K562 (cell line): ENCODE measurements around the gene NCBP2. TPM values are rescaled to one million over a fixed set of nuclear protein-coding genes. Genes with fewer than 3 reads are reported as not detected.

Source experiments
- CBX8 ChIP-seq: fragments of 200-600 bp; sonication (generic); IDR thresholded peaks from 2 replicates; pipeline ENCODE4 v1.6.1; 2012; ENCODE audit warnings: borderline replicate concordance, mixed run types, low read depth, mild to moderate bottlenecking, moderate library complexity, mixed read lengths, low read length, control low read depth, inconsistent platforms; ENCODE audit not compliant: poor library complexity, severe bottlenecking; ENCODE audit errors: extremely low read depth
- CGGBP1 ChIP-seq: fragments of 250-450 bp; sonication (Bioruptor Pico); IDR thresholded peaks from 2 replicates; pipeline ENCODE4 v1.9.0; 2021; ENCODE audit warnings: mild to moderate bottlenecking
- CSDE1 ChIP-seq, 2 experiments: fragments of 450-650 bp; IDR thresholded peaks; 2 replicates each; pipeline ENCODE4 v1.6.1; 2016; ENCODE audit warnings: mild to moderate bottlenecking in 1 of 2
- GATAD2B ChIP-seq: fragments of 450-650 bp; IDR thresholded peaks from 2 replicates; pipeline ENCODE4 v1.6.1; 2017; ENCODE audit warnings: mild to moderate bottlenecking, borderline replicate concordance
- HOXB6 ChIP-seq: fragments of 250-450 bp; sonication (Bioruptor Pico); IDR thresholded peaks from 2 replicates; pipeline ENCODE4 v1.5.1; 2022; ENCODE audit warnings: mild to moderate bottlenecking, borderline replicate concordance
- MCM5 ChIP-seq: fragments of 450-650 bp; IDR thresholded peaks from 2 replicates; pipeline ENCODE4 v1.6.1; 2016; ENCODE audit warnings: low read depth
- MED1 ChIP-seq: sonication (generic); formaldehyde crosslinking; IDR thresholded peaks from 2 replicates; pipeline ENCODE4 v1.8.1; 2023; ENCODE audit warnings: missing genetic modification reagents, borderline replicate concordance
- PHF21A ChIP-seq: fragments of 450-650 bp; IDR thresholded peaks from 2 replicates; pipeline ENCODE4 v1.6.1; 2017; ENCODE audit warnings: low read depth, borderline replicate concordance
- POLR2AphosphoS5 ChIP-seq: IDR thresholded peaks from 2 replicates; pipeline ENCODE4 v1.6.1; 2011; ENCODE audit warnings: mild to moderate bottlenecking, low read depth, low read length, moderate library complexity; ENCODE audit not compliant: control insufficient read depth, insufficient read depth
- PPARD ChIP-seq: fragments of 250-450 bp; sonication (Bioruptor Pico); IDR thresholded peaks from 2 replicates; pipeline ENCODE4 v1.8.0; 2022; ENCODE audit warnings: inconsistent platforms, mild to moderate bottlenecking, moderate library complexity
- PTRF ChIP-seq: fragments of 450-650 bp; IDR thresholded peaks from 2 replicates; pipeline ENCODE4 v1.6.1; 2016; ENCODE audit warnings: mild to moderate bottlenecking, missing genetic modification characterization, missing compliant biosample characterization
- SP1 ChIP-seq: sonication (generic); formaldehyde crosslinking; IDR thresholded peaks from 2 replicates; pipeline ENCODE4 v1.8.1; 2022; ENCODE audit warnings: mild to moderate bottlenecking, missing genetic modification reagents
- ZBTB49 ChIP-seq: sonication (generic); formaldehyde crosslinking; IDR thresholded peaks from 2 replicates; pipeline ENCODE4 v1.8.0; 2022; ENCODE audit warnings: missing genetic modification reagents, mild to moderate bottlenecking, borderline replicate concordance
- ZEB2 ChIP-seq: fragments of 450-650 bp; IDR thresholded peaks from 2 replicates; pipeline ENCODE4 v1.6.1; 2016
- ZNF551 ChIP-seq: fragments of 250-450 bp; sonication (Bioruptor Pico); IDR thresholded peaks from 2 replicates; pipeline ENCODE4 v1.5.0; 2021; ENCODE audit warnings: mild to moderate bottlenecking, moderate library complexity
- polyA plus RNA-seq, 8 experiments: library from polyadenylated mRNA; depleted of rRNA in 4 of 8; stranded (reverse) in 5 of 8; unstranded in 3 of 8; fragments of >200 nt; fragmentation: Nextera tagmentation in 2 of 8; fragmentation: Illumina TruSeq in 1 of 8; extraction: Ambion mirVana in 2 of 8; extraction: Trizol in 1 of 8; gene quantifications; 2 replicates each; pipeline versions ENCODE4 v1.2.1 to v1.2.3, GENCODE V29; 2011 to 2014; ENCODE audit warnings: inconsistent platforms in 1 of 8, missing spikeins in 1 of 8
- total RNA-seq, 7 experiments: library from RNA; depleted of rRNA in 6 of 7; stranded (reverse); fragments of >200 nt in 6 of 7; fragmentation: Illumina TruSeq in 2 of 7; extraction: Trizol in 2 of 7; gene quantifications; 2 replicates each; pipeline versions ENCODE4 v1.2.1 to v1.2.3, GENCODE V29; 2011 to 2021; ENCODE audit warnings: low replicate concordance in 1 of 7
- TF ChIP-seq, protein P1 (sequence below): sonication (generic); formaldehyde crosslinking; IDR thresholded peaks from 2 replicates; pipeline ENCODE4 v1.8.0; 2022; ENCODE audit warnings: mild to moderate bottlenecking, missing genetic modification reagents
- TF ChIP-seq, protein P2 (sequence below): fragments of 250-450 bp; sonication (Bioruptor Pico); IDR thresholded peaks from 2 replicates; pipeline ENCODE4 v1.4.0; 2020; ENCODE audit warnings: mild to moderate bottlenecking, moderate library complexity
- TF ChIP-seq, protein P3 (sequence below): IDR thresholded peaks from 2 replicates; pipeline ENCODE4 v1.6.1; 2012; ENCODE audit warnings: low read depth, low read length, improper control_type of control experiment, borderline replicate concordance

NCBP2 gene
- total and polyA plus RNA-seq, 9 of the 15 experiments (the other 6 are each of a cell fraction or from before 2014, with no cell fraction given), result 56.4 to 102 (median 82.3) TPM

GRCh38 chr3:196988241-196989029 is 46.1 kb upstream of the NCBP2 start (continued):
- TF ChIP-seq PPARD (CRISPR knock-in tag) (no peak), ZEB2 (peak; percentile 88), MED1 (CRISPR knock-in tag) (no peak), PTRF (tag) (no peak), CGGBP1 (no peak), PHF21A (no peak), GATAD2B (peak; percentile 78), CSDE1 (IDR thresholded peaks at IDR 0.05) (no peak), POLR2AphosphoS5 (peak; percentile 99), ZNF551 (CRISPR knock-in tag) (no peak), MCM5 (no peak), HOXB6 (no peak), SP1 (CRISPR knock-in tag) (no peak; the same call in none of the 2 replicates), CBX8 (no peak), ZBTB49 (CRISPR knock-in tag) (no peak)
- TF ChIP-seq, protein P1, sequence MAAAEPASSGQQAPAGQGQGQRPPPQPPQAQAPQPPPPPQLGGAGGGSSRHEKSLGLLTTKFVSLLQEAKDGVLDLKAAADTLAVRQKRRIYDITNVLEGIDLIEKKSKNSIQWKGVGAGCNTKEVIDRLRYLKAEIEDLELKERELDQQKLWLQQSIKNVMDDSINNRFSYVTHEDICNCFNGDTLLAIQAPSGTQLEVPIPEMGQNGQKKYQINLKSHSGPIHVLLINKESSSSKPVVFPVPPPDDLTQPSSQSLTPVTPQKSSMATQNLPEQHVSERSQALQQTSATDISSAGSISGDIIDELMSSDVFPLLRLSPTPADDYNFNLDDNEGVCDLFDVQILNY (CRISPR knock-in tag), result no peak
- TF ChIP-seq, protein P2, sequence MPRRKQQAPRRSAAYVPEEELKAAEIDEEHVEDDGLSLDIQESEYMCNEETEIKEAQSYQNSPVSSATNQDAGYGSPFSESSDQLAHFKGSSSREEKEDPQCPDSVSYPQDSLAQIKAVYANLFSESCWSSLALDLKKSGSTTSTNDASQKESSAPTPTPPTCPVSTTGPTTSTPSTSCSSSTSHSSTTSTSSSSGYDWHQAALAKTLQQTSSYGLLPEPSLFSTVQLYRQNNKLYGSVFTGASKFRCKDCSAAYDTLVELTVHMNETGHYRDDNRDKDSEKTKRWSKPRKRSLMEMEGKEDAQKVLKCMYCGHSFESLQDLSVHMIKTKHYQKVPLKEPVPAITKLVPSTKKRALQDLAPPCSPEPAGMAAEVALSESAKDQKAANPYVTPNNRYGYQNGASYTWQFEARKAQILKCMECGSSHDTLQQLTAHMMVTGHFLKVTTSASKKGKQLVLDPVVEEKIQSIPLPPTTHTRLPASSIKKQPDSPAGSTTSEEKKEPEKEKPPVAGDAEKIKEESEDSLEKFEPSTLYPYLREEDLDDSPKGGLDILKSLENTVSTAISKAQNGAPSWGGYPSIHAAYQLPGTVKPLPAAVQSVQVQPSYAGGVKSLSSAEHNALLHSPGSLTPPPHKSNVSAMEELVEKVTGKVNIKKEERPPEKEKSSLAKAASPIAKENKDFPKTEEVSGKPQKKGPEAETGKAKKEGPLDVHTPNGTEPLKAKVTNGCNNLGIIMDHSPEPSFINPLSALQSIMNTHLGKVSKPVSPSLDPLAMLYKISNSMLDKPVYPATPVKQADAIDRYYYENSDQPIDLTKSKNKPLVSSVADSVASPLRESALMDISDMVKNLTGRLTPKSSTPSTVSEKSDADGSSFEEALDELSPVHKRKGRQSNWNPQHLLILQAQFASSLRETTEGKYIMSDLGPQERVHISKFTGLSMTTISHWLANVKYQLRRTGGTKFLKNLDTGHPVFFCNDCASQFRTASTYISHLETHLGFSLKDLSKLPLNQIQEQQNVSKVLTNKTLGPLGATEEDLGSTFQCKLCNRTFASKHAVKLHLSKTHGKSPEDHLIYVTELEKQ (CRISPR knock-in tag), result no peak
- TF ChIP-seq, protein P3, sequence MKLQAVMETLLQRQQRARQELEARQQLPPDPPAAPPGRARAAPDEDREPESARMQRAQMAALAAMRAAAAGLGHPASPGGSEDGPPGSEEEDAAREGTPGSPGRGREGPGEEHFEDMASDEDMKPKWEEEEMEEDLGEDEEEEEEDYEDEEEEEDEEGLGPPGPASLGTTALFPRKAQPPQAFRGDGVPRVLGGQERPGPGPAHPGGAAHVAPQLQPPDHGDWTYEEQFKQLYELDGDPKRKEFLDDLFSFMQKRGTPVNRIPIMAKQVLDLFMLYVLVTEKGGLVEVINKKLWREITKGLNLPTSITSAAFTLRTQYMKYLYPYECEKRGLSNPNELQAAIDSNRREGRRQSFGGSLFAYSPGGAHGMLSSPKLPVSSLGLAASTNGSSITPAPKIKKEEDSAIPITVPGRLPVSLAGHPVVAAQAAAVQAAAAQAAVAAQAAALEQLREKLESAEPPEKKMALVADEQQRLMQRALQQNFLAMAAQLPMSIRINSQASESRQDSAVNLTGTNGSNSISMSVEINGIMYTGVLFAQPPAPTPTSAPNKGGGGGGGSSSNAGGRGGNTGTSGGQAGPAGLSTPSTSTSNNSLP, result no peak
